Measurements from ENCODE around the gene PALLD. TPM values are rescaled to one million over a fixed set of nuclear protein-coding genes. Genes with fewer than 3 reads are reported as not detected.

Gene PALLD
- total RNA-seq, 1 experiment from 2014 or later = 26.7 TPM

- no peak overlapping the region for H3K4me3 ChIP-seq (ENCODE audit: low read length)
- H3K27ac ChIP-seq (ENCODE audit: low read length) = peak overlapping the region; percentile 99
- H3K4me2 ChIP-seq (ENCODE audit: low read length) = peak overlapping the region; percentile 73; the same call in 1 of the 2 replicates
- no peak for DNase-seq
- H2AFZ ChIP-seq (ENCODE audit: low read length) = no peak overlapping the region
- peak overlapping the region; percentile 85 for H3K9ac ChIP-seq (ENCODE audit: low read length)
- peaks cover 55% of the 10 kb centered on the region for H3K4me1 ChIP-seq (ENCODE audit: insufficient read depth, low read length)
- no peaks in the 10 kb centered on the region for H4K20me1 ChIP-seq (ENCODE audit: low read length)
- no peaks in the 10 kb centered on the region for H3K9me2 ChIP-seq (replicated peaks; ENCODE audit: low read length)
- no TSS peak for BruUV-seq (replicated peaks)
- H3K36me3 ChIP-seq (ENCODE audit: low read depth, low read length) = no peaks in the 10 kb centered on the region
- peaks cover 7% of the 10 kb centered on the region for H3F3A ChIP-seq (ENCODE audit: low read length, unreplicated experiment)
- H3K79me2 ChIP-seq (ENCODE audit: low read length) = no peaks in the 10 kb centered on the region
- no peaks in the 10 kb centered on the region for H3K27me3 ChIP-seq (ENCODE audit: low read length)
- TF ChIP-seq EZH2phosphoT487 (IDR thresholded peaks at IDR 0.05; ENCODE audit: borderline replicate concordance, low read length) (no peak), EZH2 (IDR thresholded peaks at IDR 0.05; ENCODE audit: low read length, unreplicated experiment) (no peak), CTCF (conservative IDR thresholded peaks at IDR 0.05; ENCODE audit: low read depth, low read length) (no peak)
- H3K9me3 ChIP-seq (ENCODE audit: low read length) = no peaks in the 10 kb centered on the region
- intact Hi-C loops (cut with micrococcal nuclease) = no loop called here
- ChIA-PET CTCF (no interaction called here), POLR2A (ENCODE audit: unreplicated experiment) (interaction anchor here (0.6 kb wide), 1 partner anchor 290 kb away, joined by 3 read pairs; no protein-coding TSS in a partner anchor)
- no peak for ATAC-seq
Observed at GRCh38 chr4:168592676-168593075, 95.8 kb downstream of the PALLD start.

- ChIA-PET CTCF (no interaction called here), POLR2A (ENCODE audit: unreplicated experiment) (interaction anchor here (0.6 kb wide), 1 partner anchor 289 kb away, joined by 3 read pairs; no protein-coding TSS in a partner anchor)
- intact Hi-C loops (cut with micrococcal nuclease) = no loop called here
- Histone ChIP-seq H4K20me1 (ENCODE audit: low read length) (no peaks in the 10 kb centered on the region), H3K27ac (ENCODE audit: low read length) (peak overlapping the region; percentile 99), H3F3A (ENCODE audit: low read length, unreplicated experiment) (peaks cover 7% of the 10 kb centered on the region), H2AFZ (ENCODE audit: low read length) (peak overlapping the region; percentile 19; the same call in 1 of the 2 replicates), H3K4me1 (ENCODE audit: insufficient read depth, low read length) (peaks cover 50% of the 10 kb centered on the region), H3K27me3 (ENCODE audit: low read length) (no peaks in the 10 kb centered on the region), H3K4me2 (ENCODE audit: low read length) (peak overlapping the region; percentile 73), H3K9me3 (ENCODE audit: low read length) (no peaks in the 10 kb centered on the region), H3K36me3 (ENCODE audit: low read depth, low read length) (no peaks in the 10 kb centered on the region), H3K9ac (ENCODE audit: low read length) (peak overlapping the region; percentile 85), H3K9me2 (replicated peaks; ENCODE audit: low read length) (no peaks in the 10 kb centered on the region), H3K4me3 (ENCODE audit: low read length) (peak overlapping the region; percentile 18; the same call in 1 of the 2 replicates), H3K79me2 (ENCODE audit: low read length) (no peaks in the 10 kb centered on the region)
- DNase-seq (peak; percentile 88), ATAC-seq (peak; percentile 40)
- TF ChIP-seq EZH2phosphoT487 (IDR thresholded peaks at IDR 0.05; ENCODE audit: borderline replicate concordance, low read length) = no peak
- TF ChIP-seq CTCF (conservative IDR thresholded peaks at IDR 0.05; ENCODE audit: low read depth, low read length) = no peak
- no peak for TF ChIP-seq EZH2 (IDR thresholded peaks at IDR 0.05; ENCODE audit: low read length, unreplicated experiment)
- no TSS peak for BruUV-seq (replicated peaks)
Observed at GRCh38 chr4:168593399-168593798, 96.5 kb downstream of the PALLD start.

- peaks cover 4% of the 10 kb centered on the region for H3F3A ChIP-seq (ENCODE audit: low read length, unreplicated experiment)
- no TSS peak for BruUV-seq (replicated peaks)
- H3K4me2 ChIP-seq (ENCODE audit: low read length) = peak overlapping the region; percentile 73
- no peaks in the 10 kb centered on the region for H4K20me1 ChIP-seq (ENCODE audit: low read length)
- H3K79me2 ChIP-seq (ENCODE audit: low read length) = no peaks in the 10 kb centered on the region
- TF ChIP-seq CTCF (conservative IDR thresholded peaks at IDR 0.05; ENCODE audit: low read depth, low read length) = no peak
- no peak for TF ChIP-seq EZH2 (IDR thresholded peaks at IDR 0.05; ENCODE audit: low read length, unreplicated experiment)
- peak overlapping the region; percentile 99 for H3K27ac ChIP-seq (ENCODE audit: low read length)
- H3K9ac ChIP-seq (ENCODE audit: low read length) = peak overlapping the region; percentile 85
- H2AFZ ChIP-seq (ENCODE audit: low read length) = no peak overlapping the region
- peaks cover 43% of the 10 kb centered on the region for H3K4me1 ChIP-seq (ENCODE audit: insufficient read depth, low read length)
- H3K9me2 ChIP-seq (replicated peaks; ENCODE audit: low read length) = no peaks in the 10 kb centered on the region
- no peaks in the 10 kb centered on the region for H3K27me3 ChIP-seq (ENCODE audit: low read length)
- ChIA-PET POLR2A (ENCODE audit: unreplicated experiment) (interaction anchor here (0.6 kb wide), 1 partner anchor 44 kb away, joined by 3 read pairs; no protein-coding TSS in a partner anchor), CTCF (no interaction called here)
- peak; percentile 69 for DNase-seq
- ATAC-seq = peak; percentile 39; the same call in 1 of the 2 replicates
- peak overlapping the region; percentile 18; the same call in 1 of the 2 replicates for H3K4me3 ChIP-seq (ENCODE audit: low read length)
- H3K36me3 ChIP-seq (ENCODE audit: low read depth, low read length) = no peaks in the 10 kb centered on the region
- H3K9me3 ChIP-seq (ENCODE audit: low read length) = no peaks in the 10 kb centered on the region
- intact Hi-C loops (cut with micrococcal nuclease) = no loop called here
Observed at GRCh38 chr4:168594121-168594520, 97.3 kb downstream of the PALLD start.
